Measurements from ENCODE around the gene ABCA13. TPM values are rescaled to one million over a fixed set of nuclear protein-coding genes. Genes with fewer than 3 reads are reported as not detected.
A peak's percentile ranks its signal among the peaks of the same experiment; 100 is the strongest.

ABCA13 gene
- polyA plus RNA-seq, 3 donors: 0.10 to 0.41 (median 0.37) TPM

- Histone ChIP-seq H3K9me3 (replicated peaks in 1 of 2; ENCODE audit: control insufficient read depth in 1 of 2, insufficient read depth in 1 of 2, low read length in 2 of 2) (no peaks in the 10 kb centered on the region), H3K4me2 (replicated peaks; ENCODE audit: extremely low read depth, low read length, poor library complexity, severe bottlenecking) (no peak overlapping the region), H3K4me3 (replicated peaks in 1 of 3; ENCODE audit: low read depth in 2 of 3, low read length in 3 of 3) (no peak overlapping the region), H2AFZ (ENCODE audit: insufficient read depth, low read depth, low read length, poor library complexity, severe bottlenecking) (no peak overlapping the region), H3K27ac (ENCODE audit: low read depth in 1 of 2, low read length in 2 of 2) (no peak overlapping the region), H3K27me3 (ENCODE audit: control insufficient read depth in 2 of 2, insufficient read depth in 2 of 2, low read length in 2 of 2) (no peaks in the 10 kb centered on the region), H3K9ac (ENCODE audit: insufficient read depth, low read length, poor library complexity, severe bottlenecking) (no peak overlapping the region), H4K20me1 (ENCODE audit: insufficient read depth, low read length) (no peaks in the 10 kb centered on the region), H3K79me2 (ENCODE audit: insufficient read depth, low read length) (no peaks in the 10 kb centered on the region), H3K36me3 (replicated peaks in 1 of 2; ENCODE audit: control insufficient read depth in 1 of 2, insufficient read depth in 2 of 2, low read length in 2 of 2) (no peaks in the 10 kb centered on the region), H3K4me1 (ENCODE audit: control insufficient read depth in 1 of 2, insufficient read depth in 2 of 2, low read length in 2 of 2) (no peaks in the 10 kb centered on the region)
- no peaks in the 10 kb centered on the region for H3K27me3 Mint-ChIP-seq (ENCODE audit: low read depth in 3 of 3)
- no peak overlapping the region for H3K4me3 Mint-ChIP-seq
- no peak overlapping the region for H3K27ac Mint-ChIP-seq
- 48% methylated on average over 4 of the region's 5 CpGs for WGBS (ENCODE audit: insufficient coverage)
- intact Hi-C loops (cut with micrococcal nuclease): no loop called here
- H3K36me3 Mint-ChIP-seq: no peaks in the 10 kb centered on the region
- no peaks in the 10 kb centered on the region for H3K9me3 Mint-ChIP-seq
- DNase-seq: peak; percentile 15 to 41 (median 41)
- H3K4me1 Mint-ChIP-seq: peaks cover 2% of the 10 kb centered on the region
- TF ChIP-seq CTCF (IDR thresholded peaks at IDR 0.05): peak; percentile 65
Measured at GRCh38 chr7:48337012-48337621, 165.9 kb downstream of the ABCA13 start.

GRCh38 chr7:48337781-48338180, 166.5 kb downstream of the ABCA13 start:
- no peak overlapping the region for H3K4me3 ChIP-seq (replicated peaks in 1 of 3; ENCODE audit: low read depth in 2 of 3, low read length in 3 of 3)
- no peaks in the 10 kb centered on the region for H3K27me3 Mint-ChIP-seq (ENCODE audit: low read depth in 3 of 3)
- H3K4me2 ChIP-seq (replicated peaks; ENCODE audit: extremely low read depth, low read length, poor library complexity, severe bottlenecking): no peak overlapping the region
- intact Hi-C loops (cut with micrococcal nuclease): no loop called here
- no peaks in the 10 kb centered on the region for H3K9me3 ChIP-seq (replicated peaks in 1 of 2; ENCODE audit: control insufficient read depth in 1 of 2, insufficient read depth in 1 of 2, low read length in 2 of 2)
- DNase-seq: no peak
- H3K4me1 Mint-ChIP-seq: peaks cover 2% of the 10 kb centered on the region
- H3K36me3 ChIP-seq (replicated peaks in 1 of 2; ENCODE audit: control insufficient read depth in 1 of 2, insufficient read depth in 2 of 2, low read length in 2 of 2): no peaks in the 10 kb centered on the region
- H3K79me2 ChIP-seq (ENCODE audit: insufficient read depth, low read length): no peaks in the 10 kb centered on the region
- no peak overlapping the region for H3K4me3 Mint-ChIP-seq
- no peaks in the 10 kb centered on the region for H3K36me3 Mint-ChIP-seq
- H2AFZ ChIP-seq (ENCODE audit: insufficient read depth, low read depth, low read length, poor library complexity, severe bottlenecking): no peak overlapping the region
- H3K4me1 ChIP-seq (ENCODE audit: control insufficient read depth in 1 of 2, insufficient read depth in 2 of 2, low read length in 2 of 2): no peaks in the 10 kb centered on the region
- no peak overlapping the region for H3K27ac ChIP-seq (ENCODE audit: low read depth in 1 of 2, low read length in 2 of 2)
- H3K27ac Mint-ChIP-seq: no peak overlapping the region
- no peak for TF ChIP-seq CTCF (IDR thresholded peaks at IDR 0.05)
- H3K9me3 Mint-ChIP-seq: peaks cover 0 to 2% (median 0%) of the 10 kb centered on the region in 7 donors
- no peaks in the 10 kb centered on the region for H4K20me1 ChIP-seq (ENCODE audit: insufficient read depth, low read length)
- WGBS (ENCODE audit: insufficient coverage): no CpG with 5 or more reads among the region's 3 CpGs
- no peaks in the 10 kb centered on the region for H3K27me3 ChIP-seq (ENCODE audit: control insufficient read depth in 2 of 2, insufficient read depth in 2 of 2, low read length in 2 of 2)
- no peak overlapping the region for H3K9ac ChIP-seq (ENCODE audit: insufficient read depth, low read length, poor library complexity, severe bottlenecking)
